ENCODE measurements around the gene RRP15.

RRP15 gene

GRCh38 chr1:218284917-218285635 lies at the start of gene RRP15:
RRP15 (plus strand) TSS chr1:218285293; CDS start chr1:218285317, 24 bp downstream.
- DNase-seq, result peak; percentile 86

- DNase-seq, result no peak
These were observed 42.9 kb upstream of the RRP15 start for GRCh38 chr1:218242171-218242570.

GRCh38 chr1:218247339-218247738 lies 37.8 kb upstream of the RRP15 start:
- DNase-seq, result no peak

- DNase-seq, result no peak
These were observed 35.6 kb upstream of the RRP15 start for GRCh38 chr1:218249338-218250140.

GRCh38 chr1:218250492-218250891 lies 34.6 kb upstream of the RRP15 start:
- no peak for DNase-seq

GRCh38 chr1:218254296-218254946 lies 30.7 kb upstream of the RRP15 start:
- no peak for DNase-seq

- DNase-seq, result no peak
These were observed 30.0 kb upstream of the RRP15 start for GRCh38 chr1:218255090-218255489.

- no peak for DNase-seq
These were observed 27.7 kb upstream of the RRP15 start for GRCh38 chr1:218257371-218257770.

- no peak for DNase-seq
These were observed 27.1 kb upstream of the RRP15 start for GRCh38 chr1:218257971-218258370.

- no peak for DNase-seq
These were observed 25.8 kb upstream of the RRP15 start for GRCh38 chr1:218259339-218259738.

- no peak for DNase-seq
These were observed 25.3 kb upstream of the RRP15 start for GRCh38 chr1:218259800-218260199.

- no peak for DNase-seq
These were observed 22.8 kb upstream of the RRP15 start for GRCh38 chr1:218262259-218262658.

- DNase-seq, result no peak
These were observed 18.7 kb upstream of the RRP15 start for GRCh38 chr1:218266356-218266755.

GRCh38 chr1:218272366-218272765 lies 12.7 kb upstream of the RRP15 start:
- no peak for DNase-seq

- DNase-seq, result no peak
These were observed 11.2 kb upstream of the RRP15 start for GRCh38 chr1:218273762-218274479.

- no peak for DNase-seq
These were observed 10.6 kb upstream of the RRP15 start for GRCh38 chr1:218274511-218274910.

- DNase-seq, result no peak
These were observed 9.3 kb upstream of the RRP15 start for GRCh38 chr1:218275823-218276222.

GRCh38 chr1:218281285-218281684 lies 3.8 kb upstream of the RRP15 start:
- no peak for DNase-seq

GRCh38 chr1:218284377-218284916 lies 646 bp upstream of the RRP15 start:
- peak; percentile 15 for DNase-seq

GRCh38 chr1:218292515-218292914 lies 7.4 kb downstream of the RRP15 start:
- no peak for DNase-seq

- DNase-seq, result no peak
These were observed 9.5 kb downstream of the RRP15 start for GRCh38 chr1:218294546-218294945.

GRCh38 chr1:218296162-218296561 lies 11.1 kb downstream of the RRP15 start:
- no peak for DNase-seq

GRCh38 chr1:218297461-218297860 lies 12.4 kb downstream of the RRP15 start:
- no peak for DNase-seq
